ENCODE results near the gene CLCN7. TPM values are rescaled to one million over a fixed set of nuclear protein-coding genes. Genes with fewer than 3 reads are reported as not detected.

Gene CLCN7
- total RNA-seq, 1 experiment from 2014 or later: 70.0 TPM

DNA sequence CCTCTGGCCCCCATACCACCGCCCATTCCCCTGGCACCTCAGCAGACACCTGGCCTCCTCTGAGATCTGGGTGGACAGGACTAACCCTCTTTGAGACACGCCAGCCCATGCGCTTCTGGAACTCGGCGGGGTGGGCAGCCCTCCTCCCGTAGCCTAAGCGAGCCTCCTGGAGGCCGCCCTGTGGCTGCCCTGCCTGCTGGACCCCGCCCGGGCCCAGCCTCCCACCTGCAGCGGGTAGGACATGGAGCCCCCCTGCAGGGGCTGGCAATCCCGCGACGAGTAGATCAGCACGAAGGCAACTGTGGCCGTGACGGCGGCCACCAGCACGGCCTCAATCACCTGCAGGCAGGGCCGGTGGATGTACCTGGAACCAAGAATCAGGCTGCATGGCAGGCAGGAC lies 22.3 kb downstream of the CLCN7 start:
- H3K9me3 Mint-ChIP-seq: no peaks in the 10 kb centered on the region
- Histone ChIP-seq H2BK12ac (ENCODE audit: insufficient read length, low read depth, low read length) (no peak overlapping the region), H3K18ac (ENCODE audit: insufficient read length, low read depth, low read length) (no peak overlapping the region)

More for the DNA sequence above, 22.3 kb downstream of the CLCN7 start:
- Histone ChIP-seq H3K23ac (ENCODE audit: insufficient read length, low read depth, low read length) (no peak overlapping the region), H3K4me2 (ENCODE audit: insufficient read depth, insufficient read length, low read length) (no peak overlapping the region), H4K5ac (ENCODE audit: insufficient read length, low read depth, low read length) (no peak overlapping the region), H3K79me1 (ENCODE audit: insufficient read depth, low read depth, low read length, poor library complexity, severe bottlenecking) (no peaks in the 10 kb centered on the region), H3K9me3 (ENCODE audit: control insufficient read depth, low read depth, low read length) (no peaks in the 10 kb centered on the region), H3K9ac (ENCODE audit: extremely low read depth, insufficient read length, low read length) (no peak overlapping the region), H2BK15ac (ENCODE audit: low read depth, low read length) (no peak overlapping the region), H3K14ac (ENCODE audit: insufficient read depth, low read length) (no peak overlapping the region), H3K79me2 (ENCODE audit: insufficient read depth, low read length) (no peaks in the 10 kb centered on the region), H2AFZ (ENCODE audit: low read length) (no peak overlapping the region), H4K8ac (replicated peaks; ENCODE audit: insufficient read length, low read depth, low read length) (no peak overlapping the region), H2BK20ac (ENCODE audit: low read depth, low read length, poor library complexity, severe bottlenecking) (no peak overlapping the region), H3K56ac (ENCODE audit: insufficient read length, low read depth, low read length) (no peak overlapping the region), H2BK120ac (ENCODE audit: low read depth, low read length, poor library complexity, severe bottlenecking) (no peak overlapping the region), H3K27ac (ENCODE audit: insufficient read length, low read depth, low read length) (no peak overlapping the region), H2AK5ac (ENCODE audit: insufficient read length, low read length) (no peak overlapping the region), H2BK5ac (ENCODE audit: insufficient read length, low read length) (no peak overlapping the region), H3K27me3 (ENCODE audit: insufficient read depth, low read length) (no peaks in the 10 kb centered on the region), H3T11ph (ENCODE audit: low read length) (no peak overlapping the region), H3K4ac (ENCODE audit: low read depth, low read length) (no peak overlapping the region), H4K91ac (ENCODE audit: insufficient read length, low read depth, low read length) (no peak overlapping the region), H4K20me1 (ENCODE audit: control insufficient read depth, insufficient read depth, insufficient read length) (no peaks in the 10 kb centered on the region), H3K23me2 (ENCODE audit: insufficient read length, low read depth, low read length, poor library complexity, severe bottlenecking) (no peaks in the 10 kb centered on the region), H3K4me1 (ENCODE audit: insufficient read depth, low read length) (no peaks in the 10 kb centered on the region)
- no peak for DNase-seq
- Mint-ChIP-seq H3K27me3 (ENCODE audit: low read depth) (peaks cover 1% of the 10 kb centered on the region; the same call in 1 of the 2 replicates), H3K27ac (no peak overlapping the region), H3K4me1 (no peaks in the 10 kb centered on the region), H3K36me3 (ENCODE audit: insufficient read depth in 1 of 3, low read depth in 3 of 3) (peaks cover 0 to 36% (median 31%) of the 10 kb centered on the region in 3 experiments; a peak in 6 of 7 replicates), H3K4me3 (no peak overlapping the region)
- WGBS (ENCODE audit: extremely low coverage, insufficient read length, low lambda C conversion rate): no CpG with 5 or more reads among the region's 20 CpGs
- TF ChIP-seq, protein P1, sequence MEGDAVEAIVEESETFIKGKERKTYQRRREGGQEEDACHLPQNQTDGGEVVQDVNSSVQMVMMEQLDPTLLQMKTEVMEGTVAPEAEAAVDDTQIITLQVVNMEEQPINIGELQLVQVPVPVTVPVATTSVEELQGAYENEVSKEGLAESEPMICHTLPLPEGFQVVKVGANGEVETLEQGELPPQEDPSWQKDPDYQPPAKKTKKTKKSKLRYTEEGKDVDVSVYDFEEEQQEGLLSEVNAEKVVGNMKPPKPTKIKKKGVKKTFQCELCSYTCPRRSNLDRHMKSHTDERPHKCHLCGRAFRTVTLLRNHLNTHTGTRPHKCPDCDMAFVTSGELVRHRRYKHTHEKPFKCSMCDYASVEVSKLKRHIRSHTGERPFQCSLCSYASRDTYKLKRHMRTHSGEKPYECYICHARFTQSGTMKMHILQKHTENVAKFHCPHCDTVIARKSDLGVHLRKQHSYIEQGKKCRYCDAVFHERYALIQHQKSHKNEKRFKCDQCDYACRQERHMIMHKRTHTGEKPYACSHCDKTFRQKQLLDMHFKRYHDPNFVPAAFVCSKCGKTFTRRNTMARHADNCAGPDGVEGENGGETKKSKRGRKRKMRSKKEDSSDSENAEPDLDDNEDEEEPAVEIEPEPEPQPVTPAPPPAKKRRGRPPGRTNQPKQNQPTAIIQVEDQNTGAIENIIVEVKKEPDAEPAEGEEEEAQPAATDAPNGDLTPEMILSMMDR (conservative IDR thresholded peaks at IDR 0.05): no peak
